ENCODE data around the gene RUNX1. TPM values are rescaled to one million over a fixed set of nuclear protein-coding genes. Genes with fewer than 3 reads are reported as not detected.

RUNX1 gene
- total RNA-seq, 1 donor, result 40.9 TPM

DNA sequence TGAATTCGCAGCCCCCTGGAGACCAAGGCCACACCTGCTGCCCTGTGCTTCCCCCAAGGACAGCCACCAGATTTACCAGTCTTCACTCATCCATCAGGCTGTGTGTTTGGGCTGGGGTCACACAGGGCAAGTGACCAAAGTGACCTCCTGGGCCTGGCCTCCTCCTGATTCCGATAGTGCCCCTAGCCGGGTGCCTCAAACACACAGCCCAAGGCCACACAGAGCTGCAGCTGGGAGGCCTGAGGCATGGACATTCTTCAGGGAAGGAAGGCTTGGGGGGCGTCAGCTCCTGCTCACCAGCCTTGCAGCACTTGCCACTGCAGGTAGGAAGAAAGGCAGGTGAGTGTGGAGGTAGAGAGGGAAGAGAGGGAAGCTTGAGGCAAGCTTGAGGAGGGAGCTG, 181.3 kb downstream of the RUNX1 start:
- peaks cover 90% of the 10 kb centered on the region for H3K36me3 ChIP-seq (ENCODE audit: insufficient read depth, low read length)
- H3K4me2 ChIP-seq (ENCODE audit: insufficient read depth, low read length), result no peak overlapping the region
- no peak for DNase-seq (ENCODE audit: insufficient read length, low spot score, missing footprints)
- no peak overlapping the region for H3K27ac ChIP-seq (ENCODE audit: low read depth, low read length)
- H3K4me1 ChIP-seq (ENCODE audit: insufficient read depth, low read length), result peaks cover 7% of the 10 kb centered on the region
- H3K9me3 ChIP-seq (ENCODE audit: low read depth, low read length), result no peaks in the 10 kb centered on the region
- peaks cover 97% of the 10 kb centered on the region for H3K79me2 ChIP-seq (ENCODE audit: insufficient read depth, low read length)
- H3K27me3 ChIP-seq (ENCODE audit: insufficient read depth, low read length), result no peaks in the 10 kb centered on the region
- no peak overlapping the region for H3K4me3 ChIP-seq (ENCODE audit: insufficient read depth, low read length)
- H2AFZ ChIP-seq (ENCODE audit: low read length), result no peak overlapping the region
- TF ChIP-seq, protein P1, sequence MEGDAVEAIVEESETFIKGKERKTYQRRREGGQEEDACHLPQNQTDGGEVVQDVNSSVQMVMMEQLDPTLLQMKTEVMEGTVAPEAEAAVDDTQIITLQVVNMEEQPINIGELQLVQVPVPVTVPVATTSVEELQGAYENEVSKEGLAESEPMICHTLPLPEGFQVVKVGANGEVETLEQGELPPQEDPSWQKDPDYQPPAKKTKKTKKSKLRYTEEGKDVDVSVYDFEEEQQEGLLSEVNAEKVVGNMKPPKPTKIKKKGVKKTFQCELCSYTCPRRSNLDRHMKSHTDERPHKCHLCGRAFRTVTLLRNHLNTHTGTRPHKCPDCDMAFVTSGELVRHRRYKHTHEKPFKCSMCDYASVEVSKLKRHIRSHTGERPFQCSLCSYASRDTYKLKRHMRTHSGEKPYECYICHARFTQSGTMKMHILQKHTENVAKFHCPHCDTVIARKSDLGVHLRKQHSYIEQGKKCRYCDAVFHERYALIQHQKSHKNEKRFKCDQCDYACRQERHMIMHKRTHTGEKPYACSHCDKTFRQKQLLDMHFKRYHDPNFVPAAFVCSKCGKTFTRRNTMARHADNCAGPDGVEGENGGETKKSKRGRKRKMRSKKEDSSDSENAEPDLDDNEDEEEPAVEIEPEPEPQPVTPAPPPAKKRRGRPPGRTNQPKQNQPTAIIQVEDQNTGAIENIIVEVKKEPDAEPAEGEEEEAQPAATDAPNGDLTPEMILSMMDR (IDR thresholded peaks at IDR 0.05; ENCODE audit: extremely low read depth, low read depth, low read length), result no peak
- peaks cover 91% of the 10 kb centered on the region for H4K20me1 ChIP-seq (ENCODE audit: insufficient read depth, low read length)

DNA sequence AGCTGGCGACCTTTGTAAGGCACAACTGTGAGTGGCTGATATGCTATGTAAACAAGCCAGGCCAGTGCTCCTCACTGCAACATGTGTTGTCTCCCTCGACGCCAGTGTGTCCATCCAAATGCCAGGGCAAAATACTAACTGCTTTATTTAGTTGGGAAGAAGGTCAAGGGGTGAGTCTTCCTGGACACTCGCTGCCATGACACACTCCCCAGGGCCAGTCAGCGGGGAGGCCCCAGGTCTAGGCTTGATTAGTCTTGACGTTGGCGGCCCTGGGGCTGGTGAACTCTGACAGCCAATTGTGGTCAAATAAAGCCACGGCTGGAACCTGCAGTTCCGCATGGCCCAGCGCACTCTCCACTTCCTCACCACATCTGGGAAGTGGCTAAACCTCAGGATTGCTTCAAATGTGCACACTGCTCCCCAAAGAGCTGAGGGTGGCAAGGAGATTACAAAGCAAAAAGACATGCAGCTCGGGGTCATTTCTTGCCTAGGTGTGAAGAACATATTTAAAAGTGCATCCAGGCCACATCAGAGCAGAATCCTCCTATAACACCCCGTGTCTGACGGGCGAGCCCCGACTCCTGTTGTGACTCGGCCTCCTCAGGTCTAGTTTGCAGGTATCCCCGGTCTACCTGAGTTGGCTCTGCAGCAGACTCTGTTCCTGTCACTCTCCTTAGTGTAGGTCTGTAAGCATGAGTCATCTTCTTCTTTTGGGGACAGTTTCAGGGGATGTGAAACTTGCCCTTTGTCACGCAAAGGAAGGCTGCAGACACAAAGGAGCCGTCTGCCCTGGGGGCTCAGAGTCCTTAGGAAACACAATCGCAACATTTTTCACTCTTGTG, 183.5 kb downstream of the RUNX1 start:
- no peak overlapping the region for H3K4me3 ChIP-seq (ENCODE audit: insufficient read depth, low read length)
- peak overlapping the region; percentile 3 for H3K27ac ChIP-seq (ENCODE audit: low read depth, low read length)
- TF ChIP-seq, protein P1 (IDR thresholded peaks at IDR 0.05; ENCODE audit: extremely low read depth, low read depth, low read length), result no peak
- H2AFZ ChIP-seq (ENCODE audit: low read length), result no peak overlapping the region
- H4K20me1 ChIP-seq (ENCODE audit: insufficient read depth, low read length), result peaks cover 95% of the 10 kb centered on the region
- H3K36me3 ChIP-seq (ENCODE audit: insufficient read depth, low read length), result peaks cover 97% of the 10 kb centered on the region
- H3K4me1 ChIP-seq (ENCODE audit: insufficient read depth, low read length), result peaks cover 7% of the 10 kb centered on the region
- DNase-seq (ENCODE audit: insufficient read length, low spot score, missing footprints), result peak; percentile 68
- H3K79me2 ChIP-seq (ENCODE audit: insufficient read depth, low read length), result peaks cover 97% of the 10 kb centered on the region
- no peaks in the 10 kb centered on the region for H3K27me3 ChIP-seq (ENCODE audit: insufficient read depth, low read length)
- no peak overlapping the region for H3K4me2 ChIP-seq (ENCODE audit: insufficient read depth, low read length)
- no peaks in the 10 kb centered on the region for H3K9me3 ChIP-seq (ENCODE audit: low read depth, low read length)

DNA sequence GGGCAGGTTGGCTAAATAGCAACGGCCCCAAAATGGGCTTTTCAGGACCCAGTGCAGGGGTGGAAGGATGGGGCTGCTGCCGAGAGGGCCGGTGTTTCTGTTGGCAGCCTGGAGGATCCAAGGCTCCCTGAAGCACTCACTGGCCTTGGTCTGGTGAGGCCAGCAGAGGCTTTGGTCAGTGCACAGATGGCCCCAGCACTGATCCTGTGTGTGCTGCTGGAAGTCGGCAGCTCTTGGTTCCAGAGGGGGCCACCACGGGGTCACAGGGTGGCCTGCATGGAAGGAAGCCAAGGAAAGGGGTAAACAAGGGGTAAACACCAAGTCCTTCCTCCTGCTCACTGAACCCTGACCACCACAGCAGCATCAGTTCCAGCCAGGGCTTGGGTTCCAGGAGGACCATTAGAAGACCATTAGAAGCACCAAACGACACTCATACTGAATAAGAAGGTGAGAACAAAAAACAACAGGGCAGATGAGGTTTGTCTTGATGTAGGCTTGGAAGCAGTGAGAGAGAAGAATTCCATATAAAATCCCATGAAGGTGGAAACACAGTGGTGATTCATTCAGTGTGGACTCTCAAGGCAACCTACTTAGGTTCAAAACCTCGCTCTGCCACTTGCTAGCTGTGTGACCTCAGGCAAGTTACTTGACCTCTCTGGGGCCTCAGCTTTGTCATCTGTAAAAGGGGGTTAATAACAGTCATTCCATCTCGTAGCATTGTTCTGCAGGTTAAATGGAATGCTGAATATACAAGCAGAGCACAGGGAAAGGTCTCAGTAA, 184.5 kb downstream of the RUNX1 start:
- no peak overlapping the region for H2AFZ ChIP-seq (ENCODE audit: low read length)
- DNase-seq (ENCODE audit: insufficient read length, low spot score, missing footprints), result no peak
- H3K27me3 ChIP-seq (ENCODE audit: insufficient read depth, low read length), result no peaks in the 10 kb centered on the region
- H3K4me3 ChIP-seq (ENCODE audit: insufficient read depth, low read length), result no peak overlapping the region
- peak overlapping the region; percentile 18 for H3K27ac ChIP-seq (ENCODE audit: low read depth, low read length)
- no peak overlapping the region for H3K4me2 ChIP-seq (ENCODE audit: insufficient read depth, low read length)
- H3K9me3 ChIP-seq (ENCODE audit: low read depth, low read length), result no peaks in the 10 kb centered on the region
- TF ChIP-seq, protein P1 (IDR thresholded peaks at IDR 0.05; ENCODE audit: extremely low read depth, low read depth, low read length), result no peak
- H3K79me2 ChIP-seq (ENCODE audit: insufficient read depth, low read length), result peaks cover 96% of the 10 kb centered on the region
- peaks cover 93% of the 10 kb centered on the region for H4K20me1 ChIP-seq (ENCODE audit: insufficient read depth, low read length)
- peaks cover 93% of the 10 kb centered on the region for H3K36me3 ChIP-seq (ENCODE audit: insufficient read depth, low read length)
- H3K4me1 ChIP-seq (ENCODE audit: insufficient read depth, low read length), result peaks cover 7% of the 10 kb centered on the region

GRCh38 chr21:34862951-34863350, 186.2 kb downstream of the RUNX1 start:
- no peak for DNase-seq (ENCODE audit: insufficient read length, low spot score, missing footprints)
- Histone ChIP-seq H3K79me2 (ENCODE audit: insufficient read depth, low read length) (peaks cover 96% of the 10 kb centered on the region), H3K27me3 (ENCODE audit: insufficient read depth, low read length) (no peaks in the 10 kb centered on the region), H2AFZ (ENCODE audit: low read length) (no peak overlapping the region), H3K9me3 (ENCODE audit: low read depth, low read length) (no peaks in the 10 kb centered on the region), H3K4me1 (ENCODE audit: insufficient read depth, low read length) (peaks cover 7% of the 10 kb centered on the region), H3K27ac (ENCODE audit: low read depth, low read length) (no peak overlapping the region), H3K4me2 (ENCODE audit: insufficient read depth, low read length) (no peak overlapping the region), H3K36me3 (ENCODE audit: insufficient read depth, low read length) (peaks cover 93% of the 10 kb centered on the region), H4K20me1 (ENCODE audit: insufficient read depth, low read length) (peaks cover 90% of the 10 kb centered on the region), H3K4me3 (ENCODE audit: insufficient read depth, low read length) (no peak overlapping the region)
- TF ChIP-seq, protein P1 (IDR thresholded peaks at IDR 0.05; ENCODE audit: extremely low read depth, low read depth, low read length), result no peak

Data from osteoblast (primary cell).